GM21390 (cell line): ENCODE measurements around the gene CRYGD.
"Not testable (repeated sequence)": the region's sequence is repeated elsewhere in the genome, so short reads cannot be mapped to it uniquely, and the experiment has no call there.

Experiments
- ATAC-seq: cut with Tn5 transposase; IDR thresholded peaks from one replicate; pipeline ENCODE4 v1.9.1; 2021; ENCODE audit not compliant: unreplicated experiment

Gene CRYGD

DNA sequence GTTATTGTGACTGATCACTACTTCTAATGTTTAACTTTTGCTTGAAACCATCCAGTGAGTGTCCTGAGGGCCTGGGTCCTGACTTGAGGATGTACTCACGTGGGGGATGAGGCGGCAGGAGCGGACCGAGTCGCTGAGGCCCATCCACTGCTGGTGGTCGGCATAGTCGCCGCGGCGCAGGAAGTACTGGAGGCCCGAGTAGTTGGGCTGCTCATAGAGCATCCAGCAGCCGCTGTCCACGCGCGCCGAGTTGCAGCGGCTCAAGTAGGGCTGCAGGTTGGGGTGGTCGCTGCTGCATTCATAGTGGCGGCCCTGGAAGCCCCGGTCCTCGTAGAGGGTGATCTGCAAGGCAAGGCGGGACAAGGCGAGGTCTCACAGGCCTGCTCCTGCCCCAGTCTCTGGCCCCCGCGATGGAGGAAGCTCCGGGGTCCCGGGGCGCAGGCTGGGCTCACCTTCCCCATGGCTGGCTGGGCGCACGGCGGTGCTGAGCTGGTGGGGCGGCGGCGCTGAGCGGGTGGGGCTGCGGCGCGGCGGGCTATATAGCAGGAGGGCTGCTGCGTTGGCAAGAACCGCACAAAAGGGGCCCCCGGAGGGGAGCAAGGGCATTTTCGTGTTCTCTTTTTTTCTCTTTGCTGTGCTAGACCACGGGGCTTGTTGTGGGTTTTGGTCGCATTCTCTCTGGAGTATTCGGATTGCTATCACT is at the start of gene CRYGD:
TSS of gene CRYGD (minus strand) at position 512 of the 703 bp plus-strand sequence. CDS start at position 461, 51 bp downstream.
- ATAC-seq: not testable (repeated sequence)

- no peak for ATAC-seq
Measured at GRCh38 chr2:208172125-208172524, 47.8 kb upstream of the CRYGD start.

DNA sequence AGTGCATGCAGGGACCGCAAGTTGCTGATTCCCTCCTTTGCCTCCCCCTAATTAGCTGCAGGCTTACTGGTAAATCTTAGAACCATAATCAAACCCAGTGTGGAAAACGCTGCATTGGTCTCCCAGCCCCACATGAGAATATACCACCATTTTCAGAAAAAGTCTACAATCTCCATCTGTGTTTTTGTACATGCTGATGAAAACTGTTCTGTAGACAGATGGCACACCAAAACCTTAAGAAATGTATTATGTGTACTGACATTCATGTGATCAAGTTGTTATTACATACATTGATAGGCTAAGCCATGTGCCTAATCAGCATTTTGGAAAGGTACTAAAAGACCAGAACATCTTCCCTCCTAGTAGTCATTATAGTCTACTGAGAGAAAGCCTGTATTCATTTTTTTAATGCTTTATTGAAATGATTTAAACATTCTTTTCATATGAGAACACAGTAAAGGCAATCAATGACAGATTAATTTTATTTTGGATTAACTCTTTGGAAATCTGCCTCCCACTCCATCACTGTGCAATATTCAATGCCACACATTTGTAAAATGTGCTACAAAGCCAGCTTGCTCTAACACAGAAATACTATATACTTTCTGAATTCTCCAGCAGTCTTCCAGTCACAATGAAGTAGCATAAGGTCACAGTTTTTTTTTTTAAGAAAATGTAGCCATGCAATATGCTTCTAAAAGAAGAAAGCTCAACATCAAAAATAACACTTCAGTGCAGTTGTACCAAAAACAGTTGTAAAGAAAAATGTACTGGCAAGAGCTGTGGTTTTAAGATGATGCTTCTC is 40.8 kb upstream of the CRYGD start:
- ATAC-seq: no peak

DNA sequence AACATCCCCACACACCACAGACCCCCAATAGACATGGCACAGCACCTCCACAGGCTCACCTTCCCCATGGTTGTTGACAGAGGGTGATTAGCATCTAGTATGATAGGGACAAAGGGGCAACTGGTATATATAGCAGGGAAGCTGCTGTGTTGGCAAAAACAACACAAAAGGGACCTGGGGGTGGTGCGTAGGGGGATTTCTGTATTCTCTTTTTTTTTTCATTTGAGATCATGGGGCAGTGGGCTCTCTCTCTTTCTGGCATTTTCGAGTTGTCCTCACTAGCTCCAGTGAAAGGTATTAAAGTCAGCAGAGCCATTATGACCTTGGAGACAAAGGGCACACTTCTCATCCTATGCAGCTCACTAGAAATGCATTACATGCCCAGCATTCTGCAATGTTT is 39.2 kb upstream of the CRYGD start, which contains the start of gene CRYGA:
TSS of gene CRYGA (minus strand) at position 101 of the 400 bp plus-strand sequence. CDS start at position 68, 33 bp downstream.
- no peak for ATAC-seq

- no peak for ATAC-seq
Measured at GRCh38 chr2:208156439-208156838, 32.1 kb upstream of the CRYGD start.

DNA sequence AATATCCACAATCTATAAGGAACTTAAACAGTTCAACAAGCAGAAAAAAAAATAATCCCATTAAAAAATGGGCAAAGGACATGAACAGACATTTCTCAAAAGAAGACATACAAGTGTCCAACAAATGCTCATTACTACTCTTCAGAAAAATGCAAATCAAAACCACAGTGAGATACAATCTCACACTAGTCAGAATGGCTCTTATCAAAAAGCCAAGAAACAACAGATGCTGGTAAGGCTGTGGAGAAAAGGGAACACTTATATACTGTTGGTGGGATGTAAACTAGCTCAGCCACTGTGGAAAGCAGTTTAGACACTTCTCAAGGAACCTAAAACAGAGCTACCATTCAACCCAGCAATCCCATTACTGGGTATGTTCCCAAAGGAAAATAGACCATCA is 28.8 kb upstream of the CRYGD start:
- no peak for ATAC-seq

DNA sequence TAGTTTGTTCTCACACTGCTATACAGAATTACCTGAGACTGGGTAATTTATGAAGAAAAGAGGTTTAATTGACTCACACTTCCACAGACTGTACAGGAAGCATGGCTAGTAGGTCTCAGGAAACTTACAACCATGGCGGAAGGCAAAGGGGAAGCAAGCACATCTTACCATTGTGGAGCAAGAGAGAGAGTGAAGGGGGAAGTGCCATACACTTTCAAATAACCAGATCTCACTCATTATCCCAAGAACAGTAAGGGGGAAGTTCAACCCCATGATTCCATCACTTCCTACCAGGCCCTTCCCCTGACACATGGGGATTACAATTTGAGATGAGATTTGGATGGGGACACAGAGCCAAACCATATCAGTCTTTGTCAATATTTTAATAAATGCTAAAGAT is 26.6 kb upstream of the CRYGD start:
- no peak for ATAC-seq

DNA sequence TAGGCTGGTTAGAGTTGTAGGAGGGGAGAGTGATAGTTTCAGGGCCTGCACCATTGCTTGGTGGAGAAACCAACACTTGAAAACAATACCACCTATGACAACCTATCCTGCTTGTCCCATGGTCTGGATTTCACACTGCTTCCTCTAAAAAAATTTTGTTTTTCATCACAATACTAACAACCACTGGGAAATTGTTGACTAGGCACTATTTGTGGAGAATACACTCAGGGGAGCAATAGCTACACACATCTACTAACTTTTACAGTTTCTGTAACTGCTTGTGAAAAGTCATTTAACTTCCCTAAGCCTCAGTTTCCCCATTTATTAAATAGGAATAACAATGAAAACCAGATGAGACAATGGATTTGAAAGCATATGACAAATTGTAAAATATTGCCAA is 25.8 kb upstream of the CRYGD start:
- ATAC-seq: no peak

DNA sequence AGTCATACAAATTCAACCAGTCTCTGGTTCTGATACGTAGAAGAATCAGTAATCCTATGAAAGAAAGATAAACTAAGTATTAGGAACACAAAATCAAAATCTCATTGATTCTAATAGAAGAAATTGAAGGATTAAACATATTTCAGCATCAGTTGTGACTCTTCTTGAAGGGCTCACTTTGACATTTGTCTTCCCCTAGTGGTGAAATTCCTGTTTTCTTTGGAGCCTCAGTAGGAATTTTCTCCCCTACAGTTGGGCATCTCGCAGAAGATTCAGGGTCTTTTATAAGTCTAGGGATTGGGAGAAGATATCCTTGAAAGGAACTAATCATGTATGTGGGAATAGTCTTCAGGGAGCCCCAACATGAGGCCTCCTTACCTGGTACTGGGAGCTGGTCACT is 24.5 kb upstream of the CRYGD start:
- ATAC-seq: no peak

DNA sequence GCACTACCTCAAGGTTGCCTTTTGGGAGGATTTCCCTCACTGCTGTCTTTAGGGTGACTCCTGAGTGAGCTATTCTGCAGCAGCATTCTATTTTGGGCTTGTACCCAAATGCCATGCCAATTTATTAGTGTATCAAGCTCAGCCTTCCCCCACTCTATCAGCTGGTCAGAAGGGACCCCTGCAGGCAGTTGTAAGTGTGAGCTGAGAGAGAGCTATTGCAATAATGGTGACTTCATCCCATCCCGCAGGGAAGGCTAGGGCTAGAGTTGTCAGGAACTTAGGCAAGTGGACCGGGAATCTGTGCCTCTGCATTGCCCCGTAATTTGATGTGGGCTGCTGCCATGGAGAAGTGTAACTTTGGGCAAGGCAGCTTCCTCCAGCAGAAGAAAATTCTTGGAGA is 23.4 kb upstream of the CRYGD start:
- no peak for ATAC-seq

GRCh38 chr2:208147008-208147407 is 22.7 kb upstream of the CRYGD start:
- ATAC-seq: no peak

DNA sequence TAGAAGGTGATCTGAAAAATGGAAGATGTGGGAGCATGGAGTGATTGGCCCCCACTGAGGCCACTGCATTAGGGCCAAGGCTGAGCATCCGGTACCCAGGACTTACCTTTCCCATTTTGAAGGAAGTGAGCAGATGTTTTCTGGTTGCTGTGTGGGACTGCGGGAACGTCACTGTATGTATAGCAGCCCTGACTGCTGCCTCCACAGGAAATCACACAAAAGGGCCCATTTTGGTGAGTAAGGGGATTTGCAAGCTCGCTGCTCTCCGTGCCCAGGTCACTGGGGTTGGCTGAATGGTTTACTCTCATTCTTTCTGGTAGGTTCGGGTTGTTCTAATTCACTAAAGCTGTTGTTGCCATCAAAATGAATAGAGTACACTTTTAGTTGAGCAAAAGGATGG is 21.7 kb upstream of the CRYGD start, which contains the start of gene CRYGB:
TSS of gene CRYGB (minus strand) at position 153 of the 400 bp plus-strand sequence. CDS start at position 115, 38 bp downstream.
- ATAC-seq: no peak

- no peak for ATAC-seq
Measured at GRCh38 chr2:208142925-208143799, 18.8 kb upstream of the CRYGD start.

- ATAC-seq: no peak
Measured at GRCh38 chr2:208142240-208142924, 18.1 kb upstream of the CRYGD start.

GRCh38 chr2:208139447-208139846 is 15.1 kb upstream of the CRYGD start:
- ATAC-seq: no peak

DNA sequence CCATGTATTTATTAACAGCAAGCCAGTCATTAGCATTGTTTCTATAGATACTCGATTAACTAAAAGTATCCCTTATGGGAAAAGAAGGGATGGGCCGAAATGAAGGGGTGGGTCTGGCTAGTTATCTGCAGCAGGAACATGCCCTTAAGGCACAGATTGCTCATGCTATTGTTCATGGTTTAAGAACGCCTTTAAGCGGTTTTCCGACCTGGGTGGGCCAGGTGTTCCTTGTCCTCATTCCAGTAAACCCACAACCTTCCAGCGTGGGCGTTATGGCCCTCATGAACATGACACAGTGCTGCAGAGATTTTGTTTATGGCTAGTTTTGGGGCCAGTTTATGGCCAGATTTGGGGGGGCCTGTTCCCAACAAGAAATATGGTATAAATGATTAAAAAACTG is 14.0 kb upstream of the CRYGD start:
- ATAC-seq: not testable (repeated sequence)

DNA sequence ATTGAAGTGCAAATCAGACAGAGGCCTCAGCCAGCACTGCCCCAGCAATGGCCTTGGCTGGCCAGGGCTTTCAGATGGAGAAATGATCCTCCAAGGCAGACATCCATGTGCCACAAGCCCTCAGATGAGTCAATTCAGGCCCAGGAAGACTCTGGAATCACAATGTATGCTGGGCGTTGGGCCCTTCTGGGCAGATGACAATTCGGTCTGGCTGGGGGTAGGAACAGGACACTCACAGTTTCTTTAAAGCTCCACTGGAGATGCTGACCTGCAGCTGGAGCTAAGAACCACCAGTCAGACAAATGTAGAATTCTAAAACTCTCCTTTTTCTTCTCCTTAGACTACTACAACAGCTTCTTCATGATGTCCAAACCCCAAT is 12.4 kb upstream of the CRYGD start:
- ATAC-seq: no peak

GRCh38 chr2:208135794-208136715 is 11.7 kb upstream of the CRYGD start:
- ATAC-seq: no peak

DNA sequence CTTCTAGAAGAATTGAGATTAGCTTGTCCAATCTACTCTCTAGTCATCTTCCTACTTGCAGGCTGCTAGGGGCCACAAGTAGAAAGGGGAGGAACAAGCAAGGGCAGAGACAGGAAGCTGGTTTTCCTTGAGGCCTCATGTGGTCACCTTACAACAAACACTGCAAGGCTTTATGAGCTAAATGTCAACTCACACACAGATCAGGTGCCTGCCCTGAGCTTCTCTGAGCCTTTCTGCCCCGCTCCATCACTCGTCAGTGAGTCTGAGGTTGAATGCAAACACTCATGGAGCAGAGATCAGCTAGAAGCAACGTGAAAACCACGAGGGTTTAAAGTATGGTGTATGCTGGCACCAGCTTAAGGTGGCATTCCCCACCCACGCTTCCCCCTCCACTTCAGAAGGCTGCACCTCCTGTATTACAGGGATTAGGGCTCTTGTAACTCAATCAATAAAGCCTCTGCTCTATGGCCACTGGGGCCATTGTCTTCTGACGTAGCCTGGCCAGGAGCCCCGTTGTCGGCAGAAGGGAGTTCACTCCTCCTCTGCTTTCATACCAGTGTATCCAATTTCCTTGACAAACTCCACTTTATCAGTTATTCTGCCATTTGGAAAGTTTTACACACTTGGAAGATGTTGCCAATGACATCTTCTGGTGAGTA is 10.7 kb upstream of the CRYGD start:
- ATAC-seq: no peak
